K562 (cell line): Measurements from ENCODE around the gene LRRC10.

ENCODE experiments used
- HMG20B ChIP-seq: fragments of 250-450 bp; sonication (Bioruptor Pico); IDR thresholded peaks from 2 replicates; pipeline ENCODE4 v1.5.0; 2021; ENCODE audit warnings: mild to moderate bottlenecking
- PHF20 ChIP-seq: fragments of 450-650 bp; IDR thresholded peaks from 2 replicates; pipeline ENCODE4 v1.6.1; 2018; ENCODE audit not compliant: partially characterized antibody
- RNF219 ChIP-seq: fragments of 250-450 bp; sonication (Bioruptor Pico); IDR thresholded peaks from 2 replicates; pipeline ENCODE4 v1.5.0; 2022; ENCODE audit warnings: mild to moderate bottlenecking
- TCFL5 ChIP-seq: fragments of 250-450 bp; sonication (Bioruptor Pico); conservative IDR thresholded peaks from 2 replicates; pipeline ENCODE4 v1.6.1; 2021; ENCODE audit warnings: mild to moderate bottlenecking, moderate library complexity, matching md5 sums
- TF ChIP-seq, protein P1 (sequence below): fragments of 150-350 bp; conservative IDR thresholded peaks from 2 replicates; pipeline ENCODE4 v1.6.1; 2014; ENCODE audit warnings: low read length

DNA sequence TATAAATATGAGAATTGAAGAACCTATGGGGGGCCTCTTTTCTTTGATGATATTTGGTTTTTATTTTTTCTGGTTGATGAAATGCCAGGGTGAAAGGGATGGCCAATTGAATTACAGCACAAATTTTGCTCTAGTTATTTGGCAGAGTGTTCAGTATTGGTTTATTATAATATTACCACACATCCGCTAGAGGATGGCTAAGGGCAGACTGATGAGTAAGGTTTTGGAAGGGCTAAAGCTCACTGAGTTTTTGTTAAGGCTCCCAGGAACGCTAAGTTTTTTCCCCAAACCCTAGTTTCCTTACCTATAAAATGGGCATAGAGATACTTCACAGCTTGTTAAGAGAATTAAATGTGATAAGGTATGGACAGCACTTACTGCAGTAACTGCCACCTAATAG lies 34.3 kb upstream of the LRRC10 start:
- TF ChIP-seq HMG20B (CRISPR knock-in tag) (no peak), RNF219 (CRISPR knock-in tag) (no peak), TCFL5 (CRISPR knock-in tag) (no peak), PHF20 (no peak)
- TF ChIP-seq, protein P1, sequence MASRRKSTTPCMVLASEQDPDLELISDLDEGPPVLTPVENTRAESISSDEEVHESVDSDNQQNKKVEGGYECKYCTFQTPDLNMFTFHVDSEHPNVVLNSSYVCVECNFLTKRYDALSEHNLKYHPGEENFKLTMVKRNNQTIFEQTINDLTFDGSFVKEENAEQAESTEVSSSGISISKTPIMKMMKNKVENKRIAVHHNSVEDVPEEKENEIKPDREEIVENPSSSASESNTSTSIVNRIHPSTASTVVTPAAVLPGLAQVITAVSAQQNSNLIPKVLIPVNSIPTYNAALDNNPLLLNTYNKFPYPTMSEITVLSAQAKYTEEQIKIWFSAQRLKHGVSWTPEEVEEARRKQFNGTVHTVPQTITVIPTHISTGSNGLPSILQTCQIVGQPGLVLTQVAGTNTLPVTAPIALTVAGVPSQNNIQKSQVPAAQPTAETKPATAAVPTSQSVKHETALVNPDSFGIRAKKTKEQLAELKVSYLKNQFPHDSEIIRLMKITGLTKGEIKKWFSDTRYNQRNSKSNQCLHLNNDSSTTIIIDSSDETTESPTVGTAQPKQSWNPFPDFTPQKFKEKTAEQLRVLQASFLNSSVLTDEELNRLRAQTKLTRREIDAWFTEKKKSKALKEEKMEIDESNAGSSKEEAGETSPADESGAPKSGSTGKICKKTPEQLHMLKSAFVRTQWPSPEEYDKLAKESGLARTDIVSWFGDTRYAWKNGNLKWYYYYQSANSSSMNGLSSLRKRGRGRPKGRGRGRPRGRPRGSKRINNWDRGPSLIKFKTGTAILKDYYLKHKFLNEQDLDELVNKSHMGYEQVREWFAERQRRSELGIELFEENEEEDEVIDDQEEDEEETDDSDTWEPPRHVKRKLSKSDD: no peak
